ENCODE measurements around the gene CD209.

DNA sequence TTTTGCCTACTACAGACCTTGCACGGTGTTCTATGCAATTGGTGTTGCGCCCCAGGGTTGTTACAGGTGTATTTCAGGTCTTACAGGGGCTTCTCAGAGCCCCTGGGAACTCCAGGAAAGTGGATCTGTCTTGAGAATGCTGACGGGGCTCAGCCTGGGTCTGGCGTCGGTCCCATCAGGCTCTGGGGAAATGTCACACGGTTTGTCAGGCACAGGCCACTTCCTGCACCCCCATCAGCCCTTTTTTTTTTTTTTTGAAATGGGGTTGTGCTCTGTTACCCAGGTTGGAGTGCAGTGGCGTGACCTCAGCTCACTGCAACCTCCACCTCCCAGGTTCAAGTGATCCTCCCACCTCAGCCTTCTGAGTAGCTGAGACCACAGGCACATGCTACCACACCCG is 28.7 kb downstream of the CD209 start:
- no peak for TF ChIP-seq CTCF (conservative IDR thresholded peaks at IDR 0.05 in 1 of 2, IDR thresholded peaks at IDR 0.05 in 1 of 2; ENCODE audit: low read depth in 1 of 2, low read length in 2 of 2)
- no peak for TF ChIP-seq EZH2 (IDR thresholded peaks at IDR 0.05; ENCODE audit: low read length, missing control alignments)

Measured in fibroblast of lung (primary cell).